ENCODE results near the gene UTS2R. TPM values are rescaled to one million over a fixed set of nuclear protein-coding genes. Genes with fewer than 3 reads are reported as not detected.

UTS2R gene
- not detected in 5 replicates for total RNA-seq (2022; extraction: Qiagen RNA extraction)

GRCh38 chr17:82371333-82372248, at the start of gene UTS2R:
UTS2R (plus strand) TSS chr17:82371765; CDS start chr17:82374325, 2,560 bp downstream.

GRCh38 chr17:82333279-82334171, 38.0 kb upstream of the UTS2R start, which contains the start of gene SECTM1:
SECTM1 (minus strand) TSS chr17:82333766; CDS start chr17:82327240, 6,526 bp downstream.

GRCh38 chr17:82358465-82359350, 12.9 kb upstream of the UTS2R start, which contains the start of gene TEX19:
TEX19 (plus strand) TSS chr17:82359247; CDS start chr17:82362151, 2,904 bp downstream.

GRCh38 chr17:82418001-82418986, 46.7 kb downstream of the UTS2R start, which contains the start of the genes HEXD and OGFOD3:
HEXD (plus strand) TSS chr17:82418347; CDS start chr17:82419800, 1,453 bp downstream.
OGFOD3 (minus strand) TSS chr17:82418586; CDS start chr17:82418485, 101 bp downstream.

Other genes with a start within 250 kb of the UTS2R start
- 15.5 to 29.5 TPM (median 28.3 TPM) in 5 replicates for gene CCDC57, start 158.9 kb upstream of the UTS2R start, total RNA-seq (2022; extraction: Qiagen RNA extraction)
- 134 to 178 TPM (median 170 TPM) in 5 replicates for gene SLC16A3, start 142.7 kb upstream of the UTS2R start, total RNA-seq (2022; extraction: Qiagen RNA extraction)
- 205 to 236 TPM (median 234 TPM) in 5 replicates for gene CSNK1D, start 98.1 kb upstream of the UTS2R start, total RNA-seq (2022; extraction: Qiagen RNA extraction)
- gene CD7, start 54.2 kb upstream of the UTS2R start, total RNA-seq (2022; extraction: Qiagen RNA extraction): 0.16 to 0.24 TPM (median 0.19 TPM) in 4 of 5 replicates, not detected in the other
- 1.4 to 2.6 TPM (median 2.1 TPM) in 5 replicates for gene SECTM1, start 38.0 kb upstream of the UTS2R start, total RNA-seq (2022; extraction: Qiagen RNA extraction)
- gene TEX19, start 12.5 kb upstream of the UTS2R start, total RNA-seq (2022; extraction: Qiagen RNA extraction): 0.29 to 0.49 TPM (median 0.37 TPM) in 5 replicates
- 11.2 to 14.8 TPM (median 13.6 TPM) in 5 replicates for gene HEXD, start 46.6 kb downstream of the UTS2R start, total RNA-seq (2022; extraction: Qiagen RNA extraction)
- gene OGFOD3, start 46.8 kb downstream of the UTS2R start, total RNA-seq (2022; extraction: Qiagen RNA extraction): 20.2 to 26.1 TPM (median 24.0 TPM) in 5 replicates
- gene CYBC1, start 79.0 kb downstream of the UTS2R start, total RNA-seq (2022; extraction: Qiagen RNA extraction): 51.0 to 60.8 TPM (median 55.2 TPM) in 5 replicates
- gene NARF, start 87.0 kb downstream of the UTS2R start, total RNA-seq (2022; extraction: Qiagen RNA extraction): 47.9 to 55.8 TPM (median 52.9 TPM) in 5 replicates
- gene FOXK2, start 148.0 kb downstream of the UTS2R start, total RNA-seq (2022; extraction: Qiagen RNA extraction): 47.8 to 55.7 TPM (median 52.0 TPM) in 5 replicates

Measured in A549 treated with AZD2906 at 1 μM for 4 hours (cell line).